ENCODE measurements around the gene CBLC. TPM values are rescaled to one million over a fixed set of nuclear protein-coding genes. Genes with fewer than 3 reads are reported as not detected.

Gene CBLC
- total RNA-seq, 3 donors from 2014 or later (not counting 1 experiment from before 2014, with no cell fraction given): not detected

DNA sequence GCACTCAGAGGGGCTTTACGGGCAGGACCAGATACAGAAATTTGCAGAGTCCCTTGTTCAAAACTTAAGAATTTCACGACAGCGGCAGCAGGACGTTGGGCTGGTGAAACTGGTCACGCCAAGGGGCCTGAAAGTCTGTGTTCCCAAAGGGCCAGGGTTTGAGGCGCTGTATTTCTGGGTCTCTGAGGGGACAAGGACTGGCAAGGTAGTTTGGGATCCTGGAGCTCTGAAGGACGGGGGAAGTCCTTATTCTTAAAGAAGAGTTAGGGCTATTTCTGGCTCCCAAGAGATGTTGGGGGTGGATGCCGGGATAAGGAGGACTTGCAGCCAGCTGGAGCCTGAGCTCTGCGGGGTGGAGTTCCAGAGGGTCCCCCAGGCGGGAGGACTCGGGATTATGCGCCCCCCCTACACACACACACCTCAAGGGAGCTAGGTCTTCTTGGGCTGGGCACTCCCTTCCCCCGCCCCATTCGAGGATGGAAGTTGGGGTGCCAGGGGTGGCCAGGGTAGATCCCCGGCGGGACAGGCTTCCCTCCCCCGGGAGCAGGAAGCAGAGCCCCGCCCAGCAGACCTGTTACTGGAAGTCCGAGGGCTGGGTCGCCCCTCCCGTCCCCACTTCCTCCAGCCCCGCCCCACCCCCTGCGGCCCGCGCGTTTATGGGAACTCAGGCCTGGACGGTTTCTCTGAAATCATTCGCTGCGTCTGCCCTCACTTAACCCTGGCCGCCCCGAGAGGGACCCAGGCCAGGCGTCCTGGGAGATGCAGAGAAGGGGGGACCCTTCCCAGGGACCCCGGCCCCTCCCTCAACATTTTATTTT is 23.5 kb upstream of the CBLC start:
- intact Hi-C loops (cut with micrococcal nuclease): loop anchor here (1.0 to 2.0 kb wide), 2 partner anchors 7 to 17 kb away; no protein-coding TSS in a partner anchor
- H3K27ac ChIP-seq (ENCODE audit: low read length): peak overlapping the region; percentile 99
- TF ChIP-seq, protein P1, sequence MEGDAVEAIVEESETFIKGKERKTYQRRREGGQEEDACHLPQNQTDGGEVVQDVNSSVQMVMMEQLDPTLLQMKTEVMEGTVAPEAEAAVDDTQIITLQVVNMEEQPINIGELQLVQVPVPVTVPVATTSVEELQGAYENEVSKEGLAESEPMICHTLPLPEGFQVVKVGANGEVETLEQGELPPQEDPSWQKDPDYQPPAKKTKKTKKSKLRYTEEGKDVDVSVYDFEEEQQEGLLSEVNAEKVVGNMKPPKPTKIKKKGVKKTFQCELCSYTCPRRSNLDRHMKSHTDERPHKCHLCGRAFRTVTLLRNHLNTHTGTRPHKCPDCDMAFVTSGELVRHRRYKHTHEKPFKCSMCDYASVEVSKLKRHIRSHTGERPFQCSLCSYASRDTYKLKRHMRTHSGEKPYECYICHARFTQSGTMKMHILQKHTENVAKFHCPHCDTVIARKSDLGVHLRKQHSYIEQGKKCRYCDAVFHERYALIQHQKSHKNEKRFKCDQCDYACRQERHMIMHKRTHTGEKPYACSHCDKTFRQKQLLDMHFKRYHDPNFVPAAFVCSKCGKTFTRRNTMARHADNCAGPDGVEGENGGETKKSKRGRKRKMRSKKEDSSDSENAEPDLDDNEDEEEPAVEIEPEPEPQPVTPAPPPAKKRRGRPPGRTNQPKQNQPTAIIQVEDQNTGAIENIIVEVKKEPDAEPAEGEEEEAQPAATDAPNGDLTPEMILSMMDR (IDR thresholded peaks at IDR 0.05): no peak
- Mint-ChIP-seq H3K4me1 (peaks cover 38 to 56% of the 10 kb centered on the region in 2 donors), H3K27me3 (ENCODE audit: low read depth in 2 of 2) (no peaks in the 10 kb centered on the region), H3K9me3 (no peaks in the 10 kb centered on the region), H3K4me3 (peak overlapping the region; percentile 89), H3K36me3 (no peaks in the 10 kb centered on the region), H3K27ac (peak overlapping the region; percentile 91 to 93)
- WGBS (ENCODE audit: insufficient coverage): under 1% methylated on average over 33 of the region's 33 CpGs
- H3K9me3 ChIP-seq (ENCODE audit: control insufficient read depth, insufficient read depth, low read length): no peaks in the 10 kb centered on the region
- H3K27me3 ChIP-seq (ENCODE audit: control insufficient read depth, insufficient read depth, low read length): no peaks in the 10 kb centered on the region
- peak overlapping the region; percentile 75 for H3K4me3 ChIP-seq (ENCODE audit: low read length)
- DNase-seq (peak; percentile 42 to 68), ATAC-seq (peak; percentile 1 to 35 (median 7))
- H3K4me1 ChIP-seq (ENCODE audit: control insufficient read depth, insufficient read depth, low read length): peaks cover 70% of the 10 kb centered on the region
- H3K36me3 ChIP-seq (ENCODE audit: control insufficient read depth, insufficient read depth, low read length): peaks cover 31% of the 10 kb centered on the region

DNA sequence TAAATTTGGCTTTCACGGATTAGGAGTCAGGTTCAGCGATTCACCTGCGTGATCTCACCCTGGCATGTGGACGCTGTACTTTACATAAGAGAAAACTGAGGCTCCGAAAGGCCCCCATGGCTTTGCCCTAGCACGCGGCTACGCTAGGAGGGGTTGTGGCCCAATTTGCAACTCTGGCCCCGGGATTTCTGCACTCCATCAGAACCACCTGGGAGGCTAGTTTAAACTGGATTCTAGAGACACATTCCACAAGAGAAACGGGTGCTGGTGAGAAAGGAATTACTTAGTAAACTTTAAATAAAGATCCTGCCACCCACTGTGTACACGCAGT is 23.0 kb upstream of the CBLC start:
- Mint-ChIP-seq H3K27me3 (ENCODE audit: low read depth in 2 of 2) (no peaks in the 10 kb centered on the region), H3K4me1 (peaks cover 33 to 53% of the 10 kb centered on the region in 2 donors), H3K4me3 (peak overlapping the region; percentile 89), H3K36me3 (no peaks in the 10 kb centered on the region), H3K9me3 (no peaks in the 10 kb centered on the region), H3K27ac (peak overlapping the region; percentile 91 to 93)
- DNase-seq (no peak), ATAC-seq (no peak)
- intact Hi-C loops (cut with micrococcal nuclease): no loop called here
- H3K36me3 ChIP-seq (ENCODE audit: control insufficient read depth, insufficient read depth, low read length): peaks cover 36% of the 10 kb centered on the region
- TF ChIP-seq, protein P1 (IDR thresholded peaks at IDR 0.05): no peak
- peaks cover 70% of the 10 kb centered on the region for H3K4me1 ChIP-seq (ENCODE audit: control insufficient read depth, insufficient read depth, low read length)
- H3K27ac ChIP-seq (ENCODE audit: low read length): peak overlapping the region; percentile 99
- no peaks in the 10 kb centered on the region for H3K27me3 ChIP-seq (ENCODE audit: control insufficient read depth, insufficient read depth, low read length)
- WGBS (ENCODE audit: insufficient coverage): 21% methylated on average over 10 of the region's 11 CpGs
- H3K9me3 ChIP-seq (ENCODE audit: control insufficient read depth, insufficient read depth, low read length): no peaks in the 10 kb centered on the region
- peak overlapping the region; percentile 75 for H3K4me3 ChIP-seq (ENCODE audit: low read length)

DNA sequence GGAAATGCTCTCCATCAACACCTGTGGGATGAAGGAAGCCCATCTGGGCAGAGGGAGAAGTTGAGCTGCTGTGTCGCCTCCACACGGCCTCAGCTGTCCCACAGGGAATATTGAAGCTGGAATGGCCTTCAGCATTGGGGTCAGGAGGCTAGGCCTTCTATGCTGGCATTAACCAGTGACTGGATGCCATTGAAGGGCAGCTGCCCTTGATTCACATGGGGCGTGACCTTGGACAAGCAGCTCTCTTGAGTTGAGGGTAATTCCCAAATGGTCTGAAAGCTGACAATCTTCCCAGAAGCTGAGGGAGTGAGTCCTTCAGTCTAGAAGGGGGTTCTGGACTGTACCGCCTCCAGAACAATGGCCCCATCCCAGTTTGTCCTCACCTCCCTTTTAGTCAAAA is 22.5 kb upstream of the CBLC start:
- Histone ChIP-seq H3K9me3 (ENCODE audit: control insufficient read depth, insufficient read depth, low read length) (no peaks in the 10 kb centered on the region), H3K4me3 (ENCODE audit: low read length) (no peak overlapping the region), H3K36me3 (ENCODE audit: control insufficient read depth, insufficient read depth, low read length) (peaks cover 37% of the 10 kb centered on the region), H3K27ac (ENCODE audit: low read length) (peak overlapping the region; percentile 99), H3K27me3 (ENCODE audit: control insufficient read depth, insufficient read depth, low read length) (no peaks in the 10 kb centered on the region), H3K4me1 (ENCODE audit: control insufficient read depth, insufficient read depth, low read length) (peaks cover 70% of the 10 kb centered on the region)
- Mint-ChIP-seq H3K4me3 (peak overlapping the region; percentile 89), H3K9me3 (no peaks in the 10 kb centered on the region), H3K36me3 (no peaks in the 10 kb centered on the region), H3K4me1 (peaks cover 33 to 54% of the 10 kb centered on the region in 2 donors), H3K27me3 (ENCODE audit: low read depth in 2 of 2) (no peaks in the 10 kb centered on the region), H3K27ac (peak overlapping the region; percentile 91 to 93)
- TF ChIP-seq, protein P1 (IDR thresholded peaks at IDR 0.05): no peak
- ATAC-seq (no peak), DNase-seq (no peak)
- intact Hi-C loops (cut with micrococcal nuclease): no loop called here
- 90% methylated on average over 4 of the region's 4 CpGs for WGBS (ENCODE audit: insufficient coverage)

All from natural killer cell (primary cell).